H1 (cell line): ENCODE measurements around the gene STX18. TPM values are rescaled to one million over a fixed set of nuclear protein-coding genes. Genes with fewer than 3 reads are reported as not detected.

Experiments
- CTCF ChIA-PET: fragments of 300-600 bp; sonication (Branson Sonifier 250); formaldehyde crosslinking; loops from one replicate; lab custom pipeline; 2021; ENCODE audit not compliant: partially characterized antibody; lab: Charles Lee
- POLR2A ChIA-PET: fragments of 300-600 bp; sonication (Branson Sonifier 250); formaldehyde crosslinking; loops from one replicate; lab custom pipeline; 2021; ENCODE audit warnings: inconsistent platforms; ENCODE audit not compliant: partially characterized antibody; lab: Charles Lee
- DNase-seq, 2 experiments: peaks; one replicate each; pipeline versions ENCODE4 v3.0.0 to v3.0.0-alpha.2; 2010 to 2022; ENCODE audit warnings: low spot score in 2 of 2, low read depth in 1 of 2, mixed read lengths in 1 of 2
- FAIRE-seq: peaks from 2 replicates; lab custom pipeline; 2011; peaks lifted over from hg19 to GRCh38; lab: Jason Lieb, UNC
- H2AFZ ChIP-seq: 2 replicates; pipeline ENCODE4 v1.8.1; 2012; ENCODE audit warnings: low read length, inconsistent platforms
- H2AK5ac ChIP-seq: 2 replicates; pipeline ENCODE4 v1.6.1; 2013; ENCODE audit warnings: low read depth, low read length
- H2BK120ac ChIP-seq: replicated peaks from 2 replicates; pipeline ENCODE3; 2013; ENCODE audit warnings: low read depth, low read length, inconsistent platforms
- H2BK12ac ChIP-seq: 2 replicates; pipeline ENCODE4 v1.6.1; 2013; ENCODE audit warnings: low read depth, low read length
- H2BK15ac ChIP-seq: 2 replicates; pipeline ENCODE4 v1.6.1; 2013; ENCODE audit warnings: low read length
- H2BK20ac ChIP-seq: 2 replicates; pipeline ENCODE4 v1.6.1; 2013; ENCODE audit warnings: low read length
- H2BK5ac ChIP-seq: 2 replicates; pipeline ENCODE4 v1.6.1; 2013; ENCODE audit warnings: low read depth, low read length
- H3K14ac ChIP-seq: 2 replicates; pipeline ENCODE4 v1.6.1; 2013; ENCODE audit warnings: inconsistent platforms; ENCODE audit not compliant: insufficient read length
- H3K18ac ChIP-seq: 2 replicates; pipeline ENCODE4 v1.6.1; 2013; ENCODE audit warnings: low read length; ENCODE audit errors: extremely low read depth
- H3K23ac ChIP-seq: 2 replicates; pipeline ENCODE4 v1.6.1; 2013; ENCODE audit warnings: inconsistent platforms; ENCODE audit not compliant: insufficient read length
- H3K23me2 ChIP-seq: 2 replicates; pipeline ENCODE4 v1.6.1; 2013; ENCODE audit warnings: low read depth, low read length
- H3K27ac ChIP-seq: 2 replicates; pipeline ENCODE4 v1.6.1; 2011; ENCODE audit warnings: low read depth, low read length, inconsistent platforms
- H3K27me3 ChIP-seq, 4 experiments: replicated peaks in 1 of 4; 1 replicate in 1 of 4; 2 replicates in 3 of 4; pipeline versions ENCODE4 v1.6.1 to v1.8.1; 2011 to 2013; ENCODE audit warnings: low read length in 3 of 4, mild to moderate bottlenecking in 3 of 4, inconsistent platforms in 2 of 4, mixed read lengths in 2 of 4, moderate library complexity in 1 of 4; ENCODE audit not compliant: control insufficient read depth in 3 of 4, insufficient read depth in 3 of 4; ENCODE audit errors: extremely low read depth in 1 of 4
- H3K36me3 ChIP-seq, 4 experiments: 2 replicates each; pipeline versions ENCODE4 v1.6.1 to v1.8.1; 2011 to 2013; ENCODE audit warnings: mild to moderate bottlenecking in 4 of 4, low read length in 3 of 4, moderate library complexity in 2 of 4, control low read depth in 1 of 4, inconsistent platforms in 1 of 4; ENCODE audit not compliant: insufficient read depth in 4 of 4, control insufficient read depth in 2 of 4
- H3K4ac ChIP-seq: replicated peaks from 2 replicates; pipeline ENCODE3; 2013; ENCODE audit warnings: low read length, low read depth, mixed read lengths, inconsistent platforms; ENCODE audit not compliant: insufficient read length
- H3K4me1 ChIP-seq, 4 experiments: replicated peaks in 1 of 4; 1 replicate in 1 of 4; 2 replicates in 3 of 4; pipeline versions ENCODE4 v1.6.1 to v1.8.1; 2011 to 2013; ENCODE audit warnings: low read length in 3 of 4, inconsistent platforms in 2 of 4, mixed read lengths in 1 of 4; ENCODE audit not compliant: insufficient read depth in 4 of 4, control insufficient read depth in 3 of 4
- H3K4me2 ChIP-seq, 2 experiments: 2 replicates each; pipeline versions ENCODE4 v1.6.1 to v1.8.1; 2011 to 2013; ENCODE audit warnings: low read depth in 2 of 2, low read length in 2 of 2, control low read depth in 1 of 2, inconsistent platforms in 1 of 2, mild to moderate bottlenecking in 1 of 2; ENCODE audit not compliant: insufficient read depth in 1 of 2
- H3K4me3 ChIP-seq, 4 experiments: fragments of 200-600, 300-600 bp in 1 of 4; sonication (generic), shearing (Covaris generic), sonication (Bioruptor Twin) in 1 of 4; 2 replicates each; pipeline versions ENCODE4 v1.5.1 to v1.8.1; 2011 to 2016; ENCODE audit warnings: low read length in 4 of 4, low read depth in 3 of 4, control low read depth in 2 of 4, inconsistent platforms in 2 of 4, mild to moderate bottlenecking in 2 of 4, mixed read lengths in 1 of 4, moderate library complexity in 1 of 4; ENCODE audit not compliant: insufficient read depth in 2 of 4; ENCODE audit errors: extremely low read depth in 1 of 4
- H3K56ac ChIP-seq: replicated peaks from 2 replicates; pipeline ENCODE3; 2013; ENCODE audit warnings: low read depth, mild to moderate bottlenecking, mixed read lengths, low read length, inconsistent platforms; ENCODE audit not compliant: insufficient read length
- H3K79me1 ChIP-seq: 2 replicates; pipeline ENCODE4 v1.6.1; 2013; ENCODE audit warnings: low read depth, low read length, control low read depth
- H3K79me2 ChIP-seq, 2 experiments: 2 replicates each; pipeline versions ENCODE4 v1.6.1 to v1.8.1; 2012 to 2013; ENCODE audit warnings: low read length in 2 of 2, mild to moderate bottlenecking in 2 of 2, inconsistent platforms in 1 of 2; ENCODE audit not compliant: insufficient read depth in 2 of 2, control insufficient read depth in 1 of 2
- H3K9ac ChIP-seq, 4 experiments: replicated peaks in 1 of 4; 1 replicate in 1 of 4; 2 replicates in 3 of 4; pipeline versions ENCODE4 v1.6.1 to v1.8.1; 2011 to 2013; ENCODE audit warnings: low read depth in 3 of 4, low read length in 3 of 4, control low read depth in 2 of 4, mild to moderate bottlenecking in 2 of 4, moderate library complexity in 2 of 4, inconsistent platforms in 1 of 4; ENCODE audit errors: extremely low read depth in 1 of 4
- H3K9me3 ChIP-seq, 2 experiments: 2 replicates each; pipeline versions ENCODE4 v1.6.1 to v1.8.1; 2012 to 2013; ENCODE audit warnings: mild to moderate bottlenecking in 2 of 2, moderate library complexity in 2 of 2, control low read depth in 1 of 2, inconsistent platforms in 1 of 2, low read depth in 1 of 2, low read length in 1 of 2, mixed read lengths in 1 of 2; ENCODE audit not compliant: insufficient read depth in 2 of 2
- H4K20me1 ChIP-seq, 2 experiments: replicated peaks in 1 of 2; 2 replicates each; pipeline versions ENCODE3 to v1.8.1; 2011 to 2013; ENCODE audit warnings: inconsistent platforms in 2 of 2, low read length in 2 of 2, mild to moderate bottlenecking in 1 of 2; ENCODE audit not compliant: insufficient read depth in 2 of 2, control insufficient read depth in 1 of 2
- H4K5ac ChIP-seq: 2 replicates; pipeline ENCODE4 v1.6.1; 2013; ENCODE audit warnings: low read length, low read depth, mixed read lengths, inconsistent platforms; ENCODE audit not compliant: insufficient read length
- H4K8ac ChIP-seq: 2 replicates; pipeline ENCODE4 v1.8.0; 2013; ENCODE audit warnings: mild to moderate bottlenecking, moderate library complexity, low read length, inconsistent platforms; ENCODE audit not compliant: insufficient read depth; ENCODE audit errors: extremely low read depth
- H4K91ac ChIP-seq: replicated peaks from 2 replicates; pipeline ENCODE3; 2013; ENCODE audit warnings: low read length, mixed read lengths, inconsistent platforms; ENCODE audit not compliant: insufficient read length
- ASH2L ChIP-seq: fragments of 200-600, 300-600 bp; sonication (generic); IDR thresholded peaks from one replicate; pipeline ENCODE4 v1.7.1; 2017; ENCODE audit warnings: low read length
- GTF2F1 ChIP-seq: IDR thresholded peaks from 2 replicates; pipeline ENCODE4 v1.6.1; 2012; ENCODE audit warnings: low read depth, low read length, improper control_type of control experiment, borderline replicate concordance
- HDAC2 ChIP-seq, 2 experiments: fragments of 300-600 bp in 1 of 2; sonication (generic) in 1 of 2; IDR thresholded peaks; 2 replicates each; pipeline ENCODE4 v1.6.1; 2011 to 2012; ENCODE audit warnings: low read depth in 2 of 2, low read length in 2 of 2, mild to moderate bottlenecking in 2 of 2, moderate library complexity in 2 of 2, borderline replicate concordance in 1 of 2, inconsistent platforms in 1 of 2
- JUND ChIP-seq: IDR thresholded peaks from 2 replicates; pipeline ENCODE4 v1.6.1; 2011; ENCODE audit warnings: mild to moderate bottlenecking, improper control_type of control experiment, low read length
- KDM1A ChIP-seq: fragments of 200-600, 300-600 bp; sonication (generic); IDR thresholded peaks from 2 replicates; pipeline ENCODE4 v1.7.1; 2016; ENCODE audit warnings: mild to moderate bottlenecking, low read length, borderline replicate concordance
- RBBP5 ChIP-seq: IDR thresholded peaks from 2 replicates; pipeline ENCODE4 v1.7.1; 2012; ENCODE audit warnings: low read depth, mild to moderate bottlenecking, inconsistent platforms, low read length, moderate library complexity, borderline replicate concordance
- SAP30 ChIP-seq: fragments of 300-600 bp; sonication (generic); IDR thresholded peaks from 2 replicates; pipeline ENCODE4 v1.7.1; 2012; ENCODE audit warnings: low read length, moderate library complexity, mild to moderate bottlenecking, inconsistent platforms; ENCODE audit not compliant: insufficient read depth, insufficient replicate concordance
- SP1 ChIP-seq: IDR thresholded peaks from 2 replicates; pipeline ENCODE4 v1.6.1; 2011; ENCODE audit warnings: low read depth, low read length
- WGBS, 2 experiments: shearing (Covaris generic) in 1 of 2; methylation state at CpG; one replicate each; pipeline versions ENCODE4 v1.1.6 to v1.1.7; 2013 to 2015; ENCODE audit warnings: low lambda C conversion rate in 2 of 2, mixed read lengths in 2 of 2, inconsistent platforms in 1 of 2, low coverage in 1 of 2, missing lambda C conversion rate in 1 of 2; ENCODE audit not compliant: insufficient replicate concordance in 2 of 2, insufficient coverage in 1 of 2, insufficient read length in 1 of 2; ENCODE audit errors: extremely low coverage in 1 of 2, missing lambda C conversion rate in 1 of 2; 5-methylcytosine and 5-hydroxymethylcytosine counted together
- polyA plus RNA-seq, 7 experiments: library from polyadenylated mRNA; depleted of rRNA in 3 of 7; stranded (reverse) in 5 of 7; unstranded in 2 of 7; fragments of >200 nt in 5 of 7; fragments of 200-250 nt in 2 of 7; gene quantifications; 1 replicate in 5 of 7; 2 replicates in 1 of 7; 4 replicates in 1 of 7; pipeline versions ENCODE4 v1.2.1 to v1.2.3, GENCODE V29; 2011 to 2013; ENCODE audit warnings: missing spikeins in 2 of 7, mixed read lengths in 2 of 7
- total RNA-seq: library from RNA; stranded (reverse); fragmentation: NEBNext Ultra II Directional; extraction: Animal tissue kit (Norgen Biotek cat#: 25700); gene quantifications from 2 replicates; pipeline ENCODE4 v1.2.1, GENCODE V29; 2021

STX18 gene
- total and polyA plus RNA-seq, 2 of the 8 experiments (the other 6 are each of a cell fraction or from before 2014, with no cell fraction given): 14.6 to 18.3 TPM

DNA sequence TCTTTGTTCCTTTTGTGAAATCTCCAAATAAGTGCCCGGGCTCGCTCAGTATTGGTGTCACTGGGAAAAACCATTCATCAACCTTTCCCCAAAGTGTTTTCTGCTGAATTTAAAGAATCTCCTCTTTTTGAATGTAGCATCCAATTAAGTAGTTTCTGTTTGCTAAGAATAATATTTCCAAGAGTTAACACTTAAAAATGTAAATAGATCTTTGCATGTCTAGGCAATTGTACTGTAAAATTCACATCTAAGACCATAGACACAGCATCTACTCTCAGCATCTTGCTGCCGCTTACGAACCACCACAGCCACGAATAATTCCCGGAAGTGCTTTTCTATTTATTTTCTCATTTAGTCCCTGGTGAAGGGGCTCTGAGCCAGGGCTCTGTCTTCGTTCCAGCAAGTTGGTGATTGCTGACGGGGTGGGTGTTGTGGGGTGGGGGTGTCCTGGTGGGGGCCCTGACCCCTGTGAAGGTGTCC, 153.5 kb downstream of the STX18 start:
- Histone ChIP-seq H3K79me2 (no peaks in the 10 kb centered on the region), H2BK20ac (no peak overlapping the region), H3K23me2 (peaks cover 18% of the 10 kb centered on the region; the same call in 1 of the 2 replicates), H3K9ac (no peak overlapping the region), H3K4ac (no peak overlapping the region), H3K4me3 (peak overlapping the region; percentile 67 to 92 (median 67); a peak in 5 of 8 replicates), H3K14ac (no peak overlapping the region), H3K23ac (no peak overlapping the region), H2AK5ac (no peak overlapping the region), H3K27ac (no peak overlapping the region), H3K4me2 (peak overlapping the region; percentile 72 to 94), H3K9me3 (no peaks in the 10 kb centered on the region), H2AFZ (no peak overlapping the region), H4K5ac (no peak overlapping the region), H3K18ac (no peak overlapping the region; the same call in 1 of the 2 replicates), H4K20me1 (peaks cover 0 to 7% of the 10 kb centered on the region in 2 experiments), H3K56ac (no peak overlapping the region), H3K36me3 (peaks cover 2 to 9% (median 5%) of the 10 kb centered on the region in 4 experiments; a peak in 6 of 8 replicates), H4K8ac (no peak overlapping the region; the same call in 1 of the 2 replicates), H4K91ac (no peak overlapping the region), H3K4me1 (peaks cover 0 to 6% (median under 1%) of the 10 kb centered on the region in 4 experiments; a peak in 3 of 7 replicates), H3K27me3 (peaks cover 8 to 35% (median 25%) of the 10 kb centered on the region in 4 experiments; a peak in 6 of 7 replicates), H2BK5ac (no peak overlapping the region), H2BK15ac (no peak overlapping the region), H3K79me1 (0 out of 2 replicates have a peak, but pooled peaks cover 2% of the 10 kb centered on the region), H2BK120ac (no peak overlapping the region), H2BK12ac (no peak overlapping the region)
- 70% methylated on average over 8 of the region's 8 CpGs; no CpG with 5 or more reads in 1 of the 2 experiments for WGBS, 2 experiments
- CTCF ChIA-PET: interaction anchor here (0.6 kb wide), 1 partner anchor 119 kb away, joined by 3 read pairs; no protein-coding TSS in a partner anchor
- FAIRE-seq (no peak), DNase-seq (no peak)
- POLR2A ChIA-PET: interaction anchor here (1.1 kb wide), 1 partner anchor 23 kb away, joined by 3 read pairs; no protein-coding TSS in a partner anchor
- TF ChIP-seq HDAC2 (IDR thresholded peaks at IDR 0.05; ENCODE audit: borderline replicate concordance in 1 of 2, low read depth in 2 of 2, low read length in 2 of 2) (no peak), GTF2F1 (no peak), KDM1A (no peak), JUND (no peak), RBBP5 (no peak), ASH2L (no peak), SP1 (no peak), SAP30 (no peak)
